ENCODE measurements around the gene ZNF280B.

GRCh38 chr22:22440188-22440587 is 68.4 kb downstream of the ZNF280B start:
- no peak for TF ChIP-seq CTCF (IDR thresholded peaks at IDR 0.05)
- no peak for TF ChIP-seq POLR2A (IDR thresholded peaks at IDR 0.05)
- TF ChIP-seq POLR2AphosphoS5 (IDR thresholded peaks at IDR 0.05) = no peak

All from breast epithelium (tissue), 3 donors.